Neural cell (in vitro differentiated cells): ENCODE measurements around the gene PPP1R3G. TPM values are rescaled to one million over a fixed set of nuclear protein-coding genes. Genes with fewer than 3 reads are reported as not detected.

Source experiments
- H2AFZ ChIP-seq: fragments of 200-600, 300-800 bp; sonication (generic), shearing (Covaris generic); 2 replicates; pipeline ENCODE4 v1.6.0; 2014; ENCODE audit warnings: low read depth, mild to moderate bottlenecking, antibody characterized with exemption, low read length, moderate library complexity
- H3F3A ChIP-seq: fragments of 200-600 bp; shearing (Covaris generic); 2 replicates; pipeline ENCODE4 v1.6.1; 2016; ENCODE audit warnings: mild to moderate bottlenecking, moderate library complexity, mixed read lengths, antibody characterized with exemption, low read length; ENCODE audit not compliant: insufficient read depth, poor library complexity, severe bottlenecking
- H3K27ac ChIP-seq: fragments of 200-600, 300-800 bp; sonication (generic), shearing (Covaris generic); 2 replicates; pipeline ENCODE4 v1.5.1; 2014; ENCODE audit warnings: mild to moderate bottlenecking, low read length, moderate library complexity
- H3K27me3 ChIP-seq: fragments of 300-800, 200-600 bp; sonication (generic), shearing (Covaris generic); 2 replicates; pipeline ENCODE4 v1.6.0; 2014; ENCODE audit warnings: mild to moderate bottlenecking, low read depth, low read length, moderate library complexity; ENCODE audit not compliant: insufficient read depth
- H3K36me3 ChIP-seq: fragments of 300-800, 200-600 bp; sonication (generic), shearing (Covaris generic); 2 replicates; pipeline ENCODE4 v1.5.1; 2014; ENCODE audit warnings: mild to moderate bottlenecking, antibody characterized with exemption, low read length, moderate library complexity; ENCODE audit not compliant: insufficient read depth
- H3K4me2 ChIP-seq: fragments of 300-800, 200-600 bp; sonication (generic), shearing (Covaris generic); 2 replicates; pipeline ENCODE4 v1.6.0; 2014; ENCODE audit warnings: mild to moderate bottlenecking, low read length
- H3K4me3 ChIP-seq: fragments of 300-800, 200-600 bp; sonication (generic), shearing (Covaris generic); 2 replicates; pipeline ENCODE4 v1.5.1; 2014; ENCODE audit warnings: mild to moderate bottlenecking, low read length, moderate library complexity
- H3K79me2 ChIP-seq: fragments of 200-600 bp; shearing (Covaris generic); replicated peaks from 2 replicates; pipeline ENCODE4 v1.6.0; 2014; ENCODE audit warnings: mild to moderate bottlenecking, low read length, moderate library complexity; ENCODE audit not compliant: insufficient read depth
- H3K9ac ChIP-seq: fragments of 300-800, 200-600 bp; sonication (generic), shearing (Covaris generic); 2 replicates; pipeline ENCODE4 v1.6.1; 2016; ENCODE audit warnings: mild to moderate bottlenecking, low read length, mixed read lengths
- H3K9me2 ChIP-seq: fragments of 200-600 bp; shearing (Covaris generic); 2 replicates; pipeline ENCODE4 v1.6.1; 2016; ENCODE audit warnings: mild to moderate bottlenecking, low read length, mixed read lengths; ENCODE audit not compliant: insufficient read depth
- H3K9me3 ChIP-seq: fragments of 200-600, 300-800 bp; sonication (generic), shearing (Covaris generic); 2 replicates; pipeline ENCODE4 v1.6.1; 2016; ENCODE audit warnings: mild to moderate bottlenecking, mixed run types, low read length, moderate library complexity, mixed read lengths
- H4K20me1 ChIP-seq: fragments of 200-600 bp; shearing (Covaris generic); 2 replicates; pipeline ENCODE4 v1.6.1; 2016; ENCODE audit warnings: mild to moderate bottlenecking, mixed run types; ENCODE audit not compliant: insufficient read depth
- CTCF ChIP-seq: fragments of 450-650 bp; IDR thresholded peaks from 2 replicates; pipeline ENCODE4 v1.5.1; 2014; ENCODE audit warnings: antibody characterized with exemption, mild to moderate bottlenecking, moderate library complexity; ENCODE audit not compliant: poor library complexity, severe bottlenecking
- EP300 ChIP-seq: fragments of 450-650 bp; conservative IDR thresholded peaks from 2 replicates; pipeline ENCODE4 v1.6.1; 2014; ENCODE audit warnings: antibody characterized with exemption, mild to moderate bottlenecking, moderate library complexity; ENCODE audit not compliant: poor library complexity, severe bottlenecking
- EZH2 ChIP-seq: fragments of 200-600, 300-800 bp; shearing (Covaris generic), sonication (generic); IDR thresholded peaks from 2 replicates; pipeline ENCODE4 v1.6.1; 2014; ENCODE audit warnings: antibody characterized with exemption, low read length, borderline replicate concordance, mild to moderate bottlenecking; ENCODE audit not compliant: insufficient read depth, poor library complexity, severe bottlenecking
- MXI1 ChIP-seq: fragments of 450-650 bp; conservative IDR thresholded peaks from 2 replicates; pipeline ENCODE4 v1.6.1; 2014; ENCODE audit warnings: antibody characterized with exemption, mild to moderate bottlenecking; ENCODE audit not compliant: poor library complexity, severe bottlenecking
- POLR2AphosphoS5 ChIP-seq: IDR thresholded peaks from 2 replicates; pipeline ENCODE4 v1.6.1; 2012
- RAD21 ChIP-seq: fragments of 450-650 bp; conservative IDR thresholded peaks from 2 replicates; pipeline ENCODE4 v1.6.1; 2014; ENCODE audit warnings: antibody characterized with exemption, mild to moderate bottlenecking, moderate library complexity
- REST ChIP-seq: IDR thresholded peaks from 2 replicates; pipeline ENCODE4 v1.6.1; 2012; ENCODE audit warnings: borderline replicate concordance
- SMC3 ChIP-seq: fragments of 450-650 bp; conservative IDR thresholded peaks from 2 replicates; pipeline ENCODE4 v1.6.1; 2014; ENCODE audit warnings: antibody characterized with exemption, mild to moderate bottlenecking, moderate library complexity; ENCODE audit not compliant: poor library complexity
- TAF1 ChIP-seq: IDR thresholded peaks from 2 replicates; pipeline ENCODE4 v1.6.1; 2012; ENCODE audit warnings: low read depth
- polyA plus RNA-seq: library from polyadenylated mRNA; depleted of rRNA; stranded (reverse); fragments of >200 nt; gene quantifications from 2 replicates; pipeline ENCODE4 v1.2.3, GENCODE V29; 2014

PPP1R3G gene
- polyA plus RNA-seq, 1 donor from 2014 or later, result not detected

GRCh38 chr6:5081182-5081581 lies 4.0 kb upstream of the PPP1R3G start:
- Histone ChIP-seq H3K9me3 (no peaks in the 10 kb centered on the region), H3K9ac (no peak overlapping the region), H3K36me3 (no peaks in the 10 kb centered on the region), H3K4me2 (no peak overlapping the region), H3F3A (no peaks in the 10 kb centered on the region), H2AFZ (no peak overlapping the region), H3K79me2 (no peaks in the 10 kb centered on the region), H3K9me2 (no peaks in the 10 kb centered on the region), H4K20me1 (no peaks in the 10 kb centered on the region), H3K27me3 (peaks cover 29% of the 10 kb centered on the region), H3K27ac (no peak overlapping the region), H3K4me3 (no peak overlapping the region)
- TF ChIP-seq CTCF (no peak), POLR2AphosphoS5 (no peak), MXI1 (no peak), EZH2 (no peak), REST (no peak), SMC3 (no peak), RAD21 (no peak), TAF1 (no peak), EP300 (no peak)

- Histone ChIP-seq H3K4me3 (no peak overlapping the region), H3K36me3 (no peaks in the 10 kb centered on the region), H3K79me2 (no peaks in the 10 kb centered on the region), H4K20me1 (no peaks in the 10 kb centered on the region), H3K27me3 (peaks cover 37% of the 10 kb centered on the region), H3K9ac (no peak overlapping the region), H3F3A (no peaks in the 10 kb centered on the region), H3K9me2 (no peaks in the 10 kb centered on the region), H2AFZ (no peak overlapping the region), H3K27ac (no peak overlapping the region), H3K4me2 (no peak overlapping the region), H3K9me3 (no peaks in the 10 kb centered on the region)
- no peak for TF ChIP-seq TAF1
- TF ChIP-seq POLR2AphosphoS5, result no peak
- no peak for TF ChIP-seq CTCF
- TF ChIP-seq MXI1, result no peak
- no peak for TF ChIP-seq EZH2
- TF ChIP-seq REST, result no peak
- TF ChIP-seq SMC3, result no peak
- TF ChIP-seq EP300, result no peak
- TF ChIP-seq RAD21, result no peak
Observed at GRCh38 chr6:5081955-5082354, 3.2 kb upstream of the PPP1R3G start.
